PFSK-1 (cell line): ENCODE data around the gene KIRREL3.

ENCODE experiments used
- POLR2AphosphoS5 ChIP-seq: IDR thresholded peaks from 2 replicates; pipeline ENCODE4 v1.6.1; 2012; ENCODE audit warnings: low read depth, mild to moderate bottlenecking, control low read depth, low read length, moderate library complexity
- REST ChIP-seq, 2 experiments: IDR thresholded peaks; 2 replicates each; pipeline versions ENCODE4 v1.6.1 to v1.8.0; 2011 to 2012; ENCODE audit warnings: low read depth in 2 of 2, low read length in 2 of 2, control low read depth in 1 of 2, inconsistent platforms in 1 of 2, mild to moderate bottlenecking in 1 of 2, moderate library complexity in 1 of 2; ENCODE audit not compliant: insufficient read depth in 1 of 2
- TAF1 ChIP-seq: IDR thresholded peaks from 2 replicates; pipeline ENCODE4 v1.6.1; 2012; ENCODE audit warnings: low read length, control low read depth, borderline replicate concordance; ENCODE audit not compliant: insufficient read depth

- TF ChIP-seq REST (IDR thresholded peaks at IDR 0.05; ENCODE audit: insufficient read depth in 1 of 2, low read depth in 2 of 2, low read length in 2 of 2) (no peak), POLR2AphosphoS5 (no peak), TAF1 (no peak)
These were observed 142.4 kb downstream of the KIRREL3 start for GRCh38 chr11:126857860-126858808.
